T-helper 22 cell (primary cell): Measurements from ENCODE around the gene TMEM255B.

Experiments
- DNase-seq: peaks from one replicate; pipeline ENCODE4 v3.0.0-alpha.2; 2020; ENCODE audit warnings: low read depth

TMEM255B gene

DNA sequence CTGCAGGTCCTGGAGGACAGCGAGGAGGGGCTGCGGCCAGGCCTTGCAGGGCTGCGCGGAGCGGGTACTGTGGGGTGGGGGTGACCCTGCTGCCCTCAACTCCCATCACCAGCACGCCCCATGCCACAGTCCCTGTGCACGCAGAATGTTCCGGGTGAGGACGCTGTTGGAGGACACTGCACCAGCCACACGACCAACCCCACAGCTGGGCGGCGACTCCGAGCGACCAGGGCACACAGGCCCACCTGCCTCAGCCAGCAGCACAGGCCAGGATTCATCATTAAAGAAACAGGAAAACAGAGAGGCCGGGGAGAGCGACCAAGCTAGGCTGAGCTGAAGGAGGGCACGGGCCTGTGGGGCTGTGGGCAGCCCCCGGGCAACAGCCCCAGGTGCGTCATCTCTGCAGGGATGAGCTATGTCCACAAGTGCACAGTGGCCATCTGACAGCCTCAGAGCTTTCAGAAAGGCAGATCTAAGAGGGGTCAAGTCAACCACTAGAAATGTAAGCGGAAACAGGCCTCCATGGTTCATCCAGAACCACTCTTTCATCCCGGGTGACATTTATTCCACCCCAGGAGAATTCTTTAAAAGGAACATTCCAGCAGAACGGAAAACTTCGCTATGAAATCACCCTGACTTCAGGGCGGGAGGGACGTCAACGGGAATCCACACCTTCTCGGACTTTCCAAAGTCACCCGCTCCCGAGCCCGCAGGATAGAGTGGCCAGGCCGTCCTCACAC is 103.3 kb downstream of the TMEM255B start:
- no peak for DNase-seq

GRCh38 chr13:113862931-113863523 is 104.0 kb downstream of the TMEM255B start:
- DNase-seq: no peak

- DNase-seq: no peak
Observed at GRCh38 chr13:113863524-113864272, 104.7 kb downstream of the TMEM255B start, which contains the start of gene GAS6. TSS of gene GAS6 (minus strand) at chr13:113864076. CDS start at chr13:113863920, 156 bp downstream.

GRCh38 chr13:113864273-113864890 is 105.4 kb downstream of the TMEM255B start:
- DNase-seq: no peak

GRCh38 chr13:113865427-113865826 is 106.4 kb downstream of the TMEM255B start:
- no peak for DNase-seq
